ENCODE data around the gene SH3RF3.
A peak's percentile ranks its signal among the peaks of the same experiment; 100 is the strongest.

Gene SH3RF3

GRCh38 chr2:109195193-109196045, 66.4 kb downstream of the SH3RF3 start:
- Histone ChIP-seq H3K36me3 (ENCODE audit: control insufficient read depth in 1 of 2, insufficient read depth in 2 of 2, low read depth in 1 of 2, low read length in 2 of 2) (no peaks in the 10 kb centered on the region), H3K14ac (ENCODE audit: low read length in 2 of 2) (no peak overlapping the region), H3K27ac (ENCODE audit: low read length, poor library complexity, severe bottlenecking) (no peak overlapping the region), H2AK5ac (ENCODE audit: low read length, severe bottlenecking) (no peak overlapping the region), H2BK120ac (ENCODE audit: low read depth, low read length) (no peak overlapping the region), H2BK5ac (ENCODE audit: low read depth, low read length, poor library complexity, severe bottlenecking) (no peak overlapping the region), H2BK15ac (ENCODE audit: low read depth, poor library complexity, severe bottlenecking) (no peak overlapping the region), H3K9me3 (ENCODE audit: control insufficient read depth, low read length) (no peaks in the 10 kb centered on the region), H3K4me3 (ENCODE audit: insufficient read depth in 1 of 2, low read depth in 1 of 2, low read length in 2 of 2) (no peak overlapping the region), H4K8ac (ENCODE audit: low read length) (no peak overlapping the region), H2BK12ac (ENCODE audit: low read length in 2 of 2) (no peak overlapping the region), H2AFZ (ENCODE audit: low read depth, low read length) (no peak overlapping the region), H3K23ac (ENCODE audit: low read length in 2 of 2) (no peak overlapping the region), H3K18ac (ENCODE audit: low read depth in 1 of 2, low read length in 2 of 2) (peak overlapping the region; percentile 37 to 53), H3K4me2 (ENCODE audit: low read length, poor library complexity, severe bottlenecking) (no peak overlapping the region), H3K9ac (ENCODE audit: low read length) (no peak overlapping the region), H4K91ac (ENCODE audit: low read length) (peak overlapping the region; percentile 54), H3K27me3 (ENCODE audit: control insufficient read depth in 1 of 2, insufficient read depth in 1 of 2, low read length in 2 of 2) (no peaks in the 10 kb centered on the region), H3K4me1 (ENCODE audit: control insufficient read depth, insufficient read depth, low read depth, low read length) (peaks cover 14% of the 10 kb centered on the region), H3K79me1 (replicated peaks; ENCODE audit: low read length, poor library complexity, severe bottlenecking) (peaks cover 50% of the 10 kb centered on the region), H3K4ac (ENCODE audit: low read depth in 1 of 2, low read length in 2 of 2) (no peak overlapping the region)
- WGBS: 77% methylated on average over 17 of the region's 19 CpGs
- DNase-seq: no peak

- Histone ChIP-seq H3K36me3 (ENCODE audit: control insufficient read depth in 1 of 2, insufficient read depth in 2 of 2, low read depth in 1 of 2, low read length in 2 of 2) (no peaks in the 10 kb centered on the region), H3K14ac (ENCODE audit: low read length in 2 of 2) (peak overlapping the region in 1 of 2 experiments; percentile 45), H3K4me1 (ENCODE audit: control insufficient read depth, insufficient read depth, low read depth, low read length) (peaks cover 14% of the 10 kb centered on the region), H3K79me1 (replicated peaks; ENCODE audit: low read length, poor library complexity, severe bottlenecking) (peaks cover 54% of the 10 kb centered on the region), H2BK5ac (ENCODE audit: low read depth, low read length, poor library complexity, severe bottlenecking) (no peak overlapping the region), H3K27me3 (ENCODE audit: control insufficient read depth in 1 of 2, insufficient read depth in 1 of 2, low read length in 2 of 2) (no peaks in the 10 kb centered on the region), H2AFZ (ENCODE audit: low read depth, low read length) (no peak overlapping the region), H3K9me3 (ENCODE audit: control insufficient read depth, low read length) (no peaks in the 10 kb centered on the region), H3K23ac (ENCODE audit: low read length in 2 of 2) (no peak overlapping the region), H4K8ac (ENCODE audit: low read length) (no peak overlapping the region), H2BK15ac (ENCODE audit: low read depth, poor library complexity, severe bottlenecking) (no peak overlapping the region), H3K4me2 (ENCODE audit: low read length, poor library complexity, severe bottlenecking) (no peak overlapping the region), H3K4me3 (ENCODE audit: insufficient read depth in 1 of 2, low read depth in 1 of 2, low read length in 2 of 2) (no peak overlapping the region), H2BK12ac (ENCODE audit: low read length in 2 of 2) (no peak overlapping the region), H3K27ac (ENCODE audit: low read length, poor library complexity, severe bottlenecking) (no peak overlapping the region), H4K91ac (ENCODE audit: low read length) (no peak overlapping the region), H3K9ac (ENCODE audit: low read length) (no peak overlapping the region), H2BK120ac (ENCODE audit: low read depth, low read length) (no peak overlapping the region), H3K18ac (ENCODE audit: low read depth in 1 of 2, low read length in 2 of 2) (no peak overlapping the region), H2AK5ac (ENCODE audit: low read length, severe bottlenecking) (no peak overlapping the region), H3K4ac (ENCODE audit: low read depth in 1 of 2, low read length in 2 of 2) (no peak overlapping the region)
- no peak for DNase-seq
- 96% methylated on average over 19 of the region's 19 CpGs for WGBS
These were observed 67.3 kb downstream of the SH3RF3 start for GRCh38 chr2:109196081-109196875.

- Histone ChIP-seq H3K4me1 (ENCODE audit: control insufficient read depth, insufficient read depth, low read depth, low read length) (peaks cover 14% of the 10 kb centered on the region), H3K36me3 (ENCODE audit: control insufficient read depth in 1 of 2, insufficient read depth in 2 of 2, low read depth in 1 of 2, low read length in 2 of 2) (no peaks in the 10 kb centered on the region), H3K4me2 (ENCODE audit: low read length, poor library complexity, severe bottlenecking) (no peak overlapping the region), H3K14ac (ENCODE audit: low read length in 2 of 2) (no peak overlapping the region), H3K4me3 (ENCODE audit: insufficient read depth in 1 of 2, low read depth in 1 of 2, low read length in 2 of 2) (no peak overlapping the region), H4K8ac (ENCODE audit: low read length) (no peak overlapping the region), H2BK15ac (ENCODE audit: low read depth, poor library complexity, severe bottlenecking) (no peak overlapping the region), H3K9me3 (ENCODE audit: control insufficient read depth, low read length) (no peaks in the 10 kb centered on the region), H3K27me3 (ENCODE audit: control insufficient read depth in 1 of 2, insufficient read depth in 1 of 2, low read length in 2 of 2) (no peaks in the 10 kb centered on the region), H3K9ac (ENCODE audit: low read length) (no peak overlapping the region), H4K91ac (ENCODE audit: low read length) (no peak overlapping the region), H3K23ac (ENCODE audit: low read length in 2 of 2) (no peak overlapping the region), H2BK12ac (ENCODE audit: low read length in 2 of 2) (no peak overlapping the region), H2BK120ac (ENCODE audit: low read depth, low read length) (no peak overlapping the region), H3K18ac (ENCODE audit: low read depth in 1 of 2, low read length in 2 of 2) (peak overlapping the region in 1 of 2 experiments; percentile 18), H3K4ac (ENCODE audit: low read depth in 1 of 2, low read length in 2 of 2) (no peak overlapping the region), H3K79me1 (replicated peaks; ENCODE audit: low read length, poor library complexity, severe bottlenecking) (peaks cover 53% of the 10 kb centered on the region), H2BK5ac (ENCODE audit: low read depth, low read length, poor library complexity, severe bottlenecking) (no peak overlapping the region), H2AK5ac (ENCODE audit: low read length, severe bottlenecking) (no peak overlapping the region), H3K27ac (ENCODE audit: low read length, poor library complexity, severe bottlenecking) (no peak overlapping the region), H2AFZ (ENCODE audit: low read depth, low read length) (no peak overlapping the region)
- 70% methylated on average over 6 of the region's 6 CpGs for WGBS
- DNase-seq: no peak
These were observed 68.8 kb downstream of the SH3RF3 start for GRCh38 chr2:109197491-109198418.

Data from mesenchymal stem cell (in vitro differentiated cells and primary cell).